ENCODE results near the gene CASP2. TPM values are rescaled to one million over a fixed set of nuclear protein-coding genes. Genes with fewer than 3 reads are reported as not detected.

CASP2 gene
- total and polyA plus RNA-seq, 10 of the 15 experiments (the other 5 are each of a cell fraction or from before 2014, with no cell fraction given), result 12.1 to 60.4 (median 26.2) TPM

- no peak overlapping the region for H3K4me2 ChIP-seq (ENCODE audit: control insufficient read depth, insufficient read depth)
- FAIRE-seq, result no peak
- no peaks in the 10 kb centered on the region for H3K36me3 ChIP-seq (ENCODE audit: control insufficient read depth in 2 of 2, insufficient read depth in 2 of 2, low read length in 1 of 2)
- no peaks in the 10 kb centered on the region for H3K4me1 ChIP-seq (ENCODE audit: control insufficient read depth, insufficient read depth, low read length)
- POLR2A ChIA-PET, result no interaction called here
- H3K79me2 ChIP-seq (ENCODE audit: control insufficient read depth, insufficient read depth, low read length), result no peaks in the 10 kb centered on the region
- TF ChIP-seq ZZZ3 (IDR thresholded peaks at IDR 0.05; ENCODE audit: control insufficient read depth, insufficient read length, low read depth), result no peak
- TF ChIP-seq RCOR1 (conservative IDR thresholded peaks at IDR 0.05; ENCODE audit: low read depth, low read length), result no peak
- no peak for ATAC-seq
- CTCF ChIA-PET, result interaction anchor here (0.6 kb wide), 1 partner anchor 75 kb away, joined by 3 read pairs; no protein-coding TSS in a partner anchor
- in situ Hi-C loops (cut with MboI), result no loop called here
- SMC1A ChIA-PET (ENCODE audit: uncharacterized antibody, unreplicated experiment), result interaction anchor here (0.6 to 0.8 kb wide), 2 partner anchors 101 to 329 kb away, joined by 3 read pairs; no protein-coding TSS in a partner anchor
- RAD21 ChIA-PET (ENCODE audit: unreplicated experiment), result no interaction called here
- H3K9me3 ChIP-seq (replicated peaks; ENCODE audit: control insufficient read depth, insufficient read depth, low read length), result no peaks in the 10 kb centered on the region
- no peak overlapping the region for H3K4me3 ChIP-seq
- H3K9ac ChIP-seq (ENCODE audit: control insufficient read depth, insufficient read depth, low read length), result no peak overlapping the region
- H3K27ac ChIP-seq (ENCODE audit: control insufficient read depth, insufficient read depth), result no peak overlapping the region
- intact Hi-C loops (cut with micrococcal nuclease; ENCODE audit: unreplicated experiment), result no loop called here
- peaks cover 0 to 7% of the 10 kb centered on the region in 2 experiments; a peak in 3 of 4 replicates for H3K27me3 ChIP-seq (replicated peaks in 1 of 2; ENCODE audit: control insufficient read depth in 2 of 2, insufficient read depth in 2 of 2, low read length in 1 of 2)
- no peaks in the 10 kb centered on the region for H4K20me1 ChIP-seq (ENCODE audit: control insufficient read depth, insufficient read depth)
- 60% methylated on average over 8 of the region's 8 CpGs for WGBS (ENCODE audit: insufficient coverage, insufficient replicate concordance, low lambda C conversion rate, missing lambda C conversion rate)
- no peak for DNase-seq (ENCODE audit: low read depth, low spot score)
- no TSS peak for BruUV-seq (replicated peaks)
- H2AFZ ChIP-seq (ENCODE audit: control insufficient read depth, low read depth, low read length), result no peak overlapping the region
Observed at GRCh38 chr7:143341842-143342241, 53.7 kb downstream of the CASP2 start.

- Histone ChIP-seq H3K4me1 (ENCODE audit: control insufficient read depth, insufficient read depth, low read length) (no peaks in the 10 kb centered on the region), H3K4me3 (no peak overlapping the region), H4K20me1 (ENCODE audit: control insufficient read depth, insufficient read depth) (no peaks in the 10 kb centered on the region), H3K36me3 (ENCODE audit: control insufficient read depth in 2 of 2, insufficient read depth in 2 of 2, low read length in 1 of 2) (no peaks in the 10 kb centered on the region), H3K27me3 (replicated peaks in 1 of 2; ENCODE audit: control insufficient read depth in 2 of 2, insufficient read depth in 2 of 2, low read length in 1 of 2) (peaks cover 0 to 10% of the 10 kb centered on the region in 2 experiments; a peak in 3 of 4 replicates), H3K9me3 (replicated peaks; ENCODE audit: control insufficient read depth, insufficient read depth, low read length) (no peaks in the 10 kb centered on the region), H3K4me2 (ENCODE audit: control insufficient read depth, insufficient read depth) (no peak overlapping the region), H3K27ac (ENCODE audit: control insufficient read depth, insufficient read depth) (no peak overlapping the region), H2AFZ (ENCODE audit: control insufficient read depth, low read depth, low read length) (no peak overlapping the region), H3K79me2 (ENCODE audit: control insufficient read depth, insufficient read depth, low read length) (no peaks in the 10 kb centered on the region), H3K9ac (ENCODE audit: control insufficient read depth, insufficient read depth, low read length) (no peak overlapping the region)
- no peak for FAIRE-seq
- ATAC-seq, result no peak
- CTCF ChIA-PET, result interaction anchor here (0.9 kb wide), 1 partner anchor 103 kb away, joined by 4 read pairs; no protein-coding TSS in a partner anchor
- SMC1A ChIA-PET (ENCODE audit: uncharacterized antibody, unreplicated experiment), result no interaction called here
- RAD21 ChIA-PET (ENCODE audit: unreplicated experiment), result no interaction called here
- POLR2A ChIA-PET, result no interaction called here
- BruUV-seq (replicated peaks), result no TSS peak
- TF ChIP-seq POLR2AphosphoS2 (IDR thresholded peaks at IDR 0.05; ENCODE audit: low read depth, low read length) (no peak), RELB (IDR thresholded peaks at IDR 0.05; ENCODE audit: low read depth) (no peak), IKZF1 (conservative IDR thresholded peaks at IDR 0.05) (no peak), PML (IDR thresholded peaks at IDR 0.05; ENCODE audit: low read length) (no peak), RAD51 (IDR thresholded peaks at IDR 0.05) (no peak), KAT2A (conservative IDR thresholded peaks at IDR 0.05; ENCODE audit: control insufficient read depth, low read depth, low read length) (no peak)
- in situ Hi-C loops (cut with MboI), result no loop called here
- intact Hi-C loops (cut with micrococcal nuclease; ENCODE audit: unreplicated experiment), result no loop called here
- 18% methylated on average over 3 of the region's 3 CpGs for WGBS (ENCODE audit: insufficient coverage, insufficient replicate concordance, low lambda C conversion rate, missing lambda C conversion rate)
- DNase-seq (ENCODE audit: low read depth, low spot score), result no peak
Observed at GRCh38 chr7:143343596-143343995, 55.4 kb downstream of the CASP2 start.
